DMS53 treated with DMSO at 0.1 percent for 48 hours (cell line): Measurements from ENCODE around the gene KIAA0513.

Experiments
- DNase-seq: peaks from one replicate; lab custom pipeline; 2025; ENCODE audit not compliant: unreplicated experiment; lab: John Stamatoyannopoulos, UW

Gene KIAA0513

GRCh38 chr16:85067426-85067825 lies 39.8 kb downstream of the KIAA0513 start:
- DNase-seq, result no peak

- DNase-seq, result no peak
Observed at GRCh38 chr16:85068746-85069145, 41.2 kb downstream of the KIAA0513 start.

GRCh38 chr16:85069171-85069570 lies 41.6 kb downstream of the KIAA0513 start:
- no peak for DNase-seq

- no peak for DNase-seq
Observed at GRCh38 chr16:85072076-85072860, 44.7 kb downstream of the KIAA0513 start.

- no peak for DNase-seq
Observed at GRCh38 chr16:85072947-85073346, 45.4 kb downstream of the KIAA0513 start.

GRCh38 chr16:85074225-85074914 lies 46.8 kb downstream of the KIAA0513 start:
- DNase-seq, result no peak

- DNase-seq, result no peak
Observed at GRCh38 chr16:85075236-85075924, 47.8 kb downstream of the KIAA0513 start.

- no peak for DNase-seq
Observed at GRCh38 chr16:85077039-85077438, 49.4 kb downstream of the KIAA0513 start.

- DNase-seq, result no peak
Observed at GRCh38 chr16:85077576-85078125, 50.1 kb downstream of the KIAA0513 start.

- DNase-seq, result no peak
Observed at GRCh38 chr16:85078226-85078625, 50.6 kb downstream of the KIAA0513 start.

- no peak for DNase-seq
Observed at GRCh38 chr16:85078952-85079351, 51.4 kb downstream of the KIAA0513 start.

GRCh38 chr16:85079785-85080570 lies 52.4 kb downstream of the KIAA0513 start:
- DNase-seq, result no peak

GRCh38 chr16:85081038-85081437 lies 53.4 kb downstream of the KIAA0513 start:
- DNase-seq, result no peak

GRCh38 chr16:85081765-85082164 lies 54.2 kb downstream of the KIAA0513 start:
- no peak for DNase-seq

GRCh38 chr16:85082173-85083050 lies 54.8 kb downstream of the KIAA0513 start:
- no peak for DNase-seq

GRCh38 chr16:85083051-85083639 lies 55.5 kb downstream of the KIAA0513 start:
- no peak for DNase-seq

GRCh38 chr16:85084841-85085510 lies 57.4 kb downstream of the KIAA0513 start:
- DNase-seq, result no peak

GRCh38 chr16:85085721-85086120 lies 58.1 kb downstream of the KIAA0513 start:
- no peak for DNase-seq
